ENCODE results near the gene PLCL2.

GRCh38 chr3:17059989-17060550 lies 175.3 kb downstream of the PLCL2 start:
- TF ChIP-seq CTCF (IDR thresholded peaks at IDR 0.05) (no peak), EZH2 (IDR thresholded peaks at IDR 0.05; ENCODE audit: borderline replicate concordance, insufficient read depth, low read depth, low read length, poor library complexity, severe bottlenecking) (no peak)

Data from B cell (primary cell).